ENCODE measurements around the gene BLMH. TPM values are rescaled to one million over a fixed set of nuclear protein-coding genes. Genes with fewer than 3 reads are reported as not detected.

The BLMH gene
- total RNA-seq, 1 donor from 2014 or later: 26.0 TPM

GRCh38 chr17:30263552-30264333 is 28.0 kb downstream of the BLMH start:
- peaks cover 37% of the 10 kb centered on the region for H3K36me3 ChIP-seq
- no peak for DNase-seq
- intact Hi-C loops (cut with DNase I): no loop called here
- H3K27ac ChIP-seq: peak overlapping the region; percentile 51
- no peak for TF ChIP-seq CTCF (IDR thresholded peaks at IDR 0.05)
- H3K9me3 ChIP-seq: no peaks in the 10 kb centered on the region
- H3K27me3 ChIP-seq: no peaks in the 10 kb centered on the region
- peaks cover 15% of the 10 kb centered on the region for H3K4me1 ChIP-seq
- no peak overlapping the region for H3K4me3 ChIP-seq
- ATAC-seq: peak; percentile 81

DNA sequence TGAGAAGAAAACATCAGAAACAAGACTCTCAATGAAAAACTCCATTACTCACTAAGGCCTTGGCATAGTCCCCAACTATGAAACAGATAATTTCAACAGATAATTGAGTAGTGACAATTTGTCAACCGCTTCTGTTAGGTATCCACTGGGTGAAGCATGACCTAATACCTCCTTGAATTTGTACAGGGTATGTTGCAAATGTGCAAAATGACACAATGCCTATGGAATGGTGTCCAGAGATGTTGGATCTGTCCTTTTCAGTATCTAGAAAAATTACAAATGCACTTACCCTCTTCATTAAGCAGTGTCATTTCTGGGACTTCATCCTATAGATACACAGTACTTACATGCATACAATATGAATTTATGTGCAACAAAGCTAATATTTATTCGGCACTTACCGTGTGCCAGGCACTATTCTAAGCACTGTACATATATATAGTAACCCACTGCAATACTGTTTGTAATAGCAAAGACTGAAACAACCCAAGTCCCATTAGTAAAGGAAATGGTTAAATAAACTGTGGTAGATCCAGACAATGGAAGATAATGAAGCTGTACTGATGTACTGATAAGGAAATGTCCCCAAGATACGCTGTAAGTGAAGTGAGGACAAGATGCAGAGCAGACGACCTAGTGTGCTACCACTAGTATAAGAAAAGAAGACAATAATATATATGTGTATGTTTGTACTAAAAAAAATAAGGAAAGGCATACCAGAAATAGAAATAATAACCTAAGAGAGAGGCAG is 34.8 kb downstream of the BLMH start:
- Histone ChIP-seq H3K4me1 (no peaks in the 10 kb centered on the region), H3K27me3 (no peaks in the 10 kb centered on the region), H3K36me3 (peaks cover 46% of the 10 kb centered on the region), H3K4me3 (no peak overlapping the region), H3K9me3 (no peaks in the 10 kb centered on the region), H3K27ac (no peak overlapping the region)
- no peak for DNase-seq
- intact Hi-C loops (cut with DNase I): no loop called here
- no peak for TF ChIP-seq CTCF (IDR thresholded peaks at IDR 0.05)
- ATAC-seq: peak; percentile 25

DNA sequence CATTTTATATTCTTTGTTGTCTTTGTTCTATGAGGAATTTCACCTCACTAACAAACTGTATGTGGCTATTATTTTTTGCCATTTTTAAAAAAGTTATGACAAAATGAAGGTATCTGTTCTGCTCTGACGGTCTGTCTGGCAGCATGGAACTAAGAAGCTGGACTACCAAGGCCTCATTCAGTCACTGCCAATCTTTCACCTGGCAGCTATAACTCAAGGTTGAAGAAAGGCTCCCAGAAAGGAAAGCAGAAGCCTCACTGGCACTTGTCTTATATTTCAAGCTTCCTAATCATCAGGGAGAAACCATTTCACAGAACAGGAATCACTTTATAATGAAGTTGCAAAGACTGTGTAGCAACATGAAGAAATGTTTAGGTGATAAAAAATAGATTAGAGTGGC is 37.6 kb downstream of the BLMH start:
- no peaks in the 10 kb centered on the region for H3K4me1 ChIP-seq
- H3K27me3 ChIP-seq: no peaks in the 10 kb centered on the region
- TF ChIP-seq CTCF (IDR thresholded peaks at IDR 0.05): no peak
- no peak overlapping the region for H3K4me3 ChIP-seq
- ATAC-seq (no peak), DNase-seq (no peak)
- intact Hi-C loops (cut with DNase I): no loop called here
- peaks cover 41% of the 10 kb centered on the region for H3K36me3 ChIP-seq
- H3K9me3 ChIP-seq: no peaks in the 10 kb centered on the region
- no peak overlapping the region for H3K27ac ChIP-seq

- Histone ChIP-seq H3K4me1 (no peaks in the 10 kb centered on the region), H3K9me3 (no peaks in the 10 kb centered on the region), H3K27me3 (no peaks in the 10 kb centered on the region), H3K4me3 (no peak overlapping the region), H3K27ac (no peak overlapping the region), H3K36me3 (peaks cover 43% of the 10 kb centered on the region)
- intact Hi-C loops (cut with DNase I): no loop called here
- ATAC-seq (peak; percentile 36), DNase-seq (no peak)
- no peak for TF ChIP-seq CTCF (IDR thresholded peaks at IDR 0.05)
These were observed 38.4 kb downstream of the BLMH start for GRCh38 chr17:30253312-30253711.

- DNase-seq (no peak), ATAC-seq (no peak)
- no peaks in the 10 kb centered on the region for H3K9me3 ChIP-seq
- intact Hi-C loops (cut with DNase I): no loop called here
- no peak overlapping the region for H3K27ac ChIP-seq
- no peaks in the 10 kb centered on the region for H3K27me3 ChIP-seq
- H3K4me3 ChIP-seq: no peak overlapping the region
- peaks cover 39% of the 10 kb centered on the region for H3K36me3 ChIP-seq
- H3K4me1 ChIP-seq: no peaks in the 10 kb centered on the region
- TF ChIP-seq CTCF (IDR thresholded peaks at IDR 0.05): no peak
These were observed 39.8 kb downstream of the BLMH start for GRCh38 chr17:30251931-30252330.
